HFFc6 (cell line): ENCODE data around the gene STK25. TPM values are rescaled to one million over a fixed set of nuclear protein-coding genes. Genes with fewer than 3 reads are reported as not detected.

ENCODE experiments used
- DNase-seq: peaks from one replicate; pipeline ENCODE4 v3.0.0-alpha.2; 2018
- H3K27ac Mint-ChIP-seq: 2 replicates; pipeline ENCODE4 v1.8.0; 2020; ENCODE audit warnings: mild to moderate bottlenecking, mixed read lengths
- H3K27me3 Mint-ChIP-seq: 2 replicates; pipeline ENCODE4 v1.8.0; 2021; ENCODE audit warnings: mild to moderate bottlenecking, moderate library complexity, mixed read lengths; ENCODE audit not compliant: insufficient read depth
- H3K36me3 Mint-ChIP-seq: 2 replicates; pipeline ENCODE4 v1.8.0; 2021; ENCODE audit warnings: low read depth, mixed read lengths
- H3K4me1 Mint-ChIP-seq: 2 replicates; pipeline ENCODE4 v1.8.0; 2020; ENCODE audit warnings: low read depth, mixed read lengths
- H3K4me3 Mint-ChIP-seq: 2 replicates; pipeline ENCODE4 v1.8.0; 2020; ENCODE audit warnings: mild to moderate bottlenecking, moderate library complexity, mixed read lengths
- H3K9me3 Mint-ChIP-seq: 2 replicates; pipeline ENCODE4 v1.8.0; 2020; ENCODE audit warnings: mild to moderate bottlenecking, mixed read lengths
- CTCF ChIP-seq: fragments of 200-600 bp; sonication (generic); IDR thresholded peaks from 2 replicates; pipeline ENCODE4 v1.5.0; 2021; ENCODE audit warnings: antibody characterized with exemption, mild to moderate bottlenecking
- total RNA-seq, 6 experiments: library from RNA; stranded (reverse); fragmentation: NEBNext Ultra II Directional; extraction: Animal tissue kit (Norgen Biotek cat#: 25700); gene quantifications; 2 replicates in 1 of 6; 3 replicates in 5 of 6; pipeline ENCODE4 v1.2.3, GENCODE V29; 2021

Gene STK25
- total RNA-seq, 6 experiments from 2014 or later: 129 to 159 (median 150) TPM

- H3K27me3 Mint-ChIP-seq: peaks cover 2% of the 10 kb centered on the region
- no peak for TF ChIP-seq CTCF
- H3K27ac Mint-ChIP-seq: no peak overlapping the region
- no peak for DNase-seq
- no peak overlapping the region for H3K4me3 Mint-ChIP-seq
- H3K36me3 Mint-ChIP-seq: no peaks in the 10 kb centered on the region
- no peaks in the 10 kb centered on the region for H3K4me1 Mint-ChIP-seq
- no peaks in the 10 kb centered on the region for H3K9me3 Mint-ChIP-seq
Observed at GRCh38 chr2:241483305-241483704, 25.1 kb downstream of the STK25 start.

- no peaks in the 10 kb centered on the region for H3K36me3 Mint-ChIP-seq
- DNase-seq: no peak
- peaks cover 2% of the 10 kb centered on the region for H3K27me3 Mint-ChIP-seq
- H3K27ac Mint-ChIP-seq: no peak overlapping the region
- no peaks in the 10 kb centered on the region for H3K9me3 Mint-ChIP-seq
- no peak overlapping the region for H3K4me3 Mint-ChIP-seq
- H3K4me1 Mint-ChIP-seq: no peaks in the 10 kb centered on the region
- no peak for TF ChIP-seq CTCF
Observed at GRCh38 chr2:241482126-241482955, 26.0 kb downstream of the STK25 start.

GRCh38 chr2:241481687-241482086 lies 26.7 kb downstream of the STK25 start:
- no peak overlapping the region for H3K4me3 Mint-ChIP-seq
- peaks cover 2% of the 10 kb centered on the region for H3K27me3 Mint-ChIP-seq
- no peaks in the 10 kb centered on the region for H3K36me3 Mint-ChIP-seq
- H3K27ac Mint-ChIP-seq: no peak overlapping the region
- no peaks in the 10 kb centered on the region for H3K9me3 Mint-ChIP-seq
- no peak for TF ChIP-seq CTCF
- DNase-seq: no peak
- H3K4me1 Mint-ChIP-seq: no peaks in the 10 kb centered on the region

DNA sequence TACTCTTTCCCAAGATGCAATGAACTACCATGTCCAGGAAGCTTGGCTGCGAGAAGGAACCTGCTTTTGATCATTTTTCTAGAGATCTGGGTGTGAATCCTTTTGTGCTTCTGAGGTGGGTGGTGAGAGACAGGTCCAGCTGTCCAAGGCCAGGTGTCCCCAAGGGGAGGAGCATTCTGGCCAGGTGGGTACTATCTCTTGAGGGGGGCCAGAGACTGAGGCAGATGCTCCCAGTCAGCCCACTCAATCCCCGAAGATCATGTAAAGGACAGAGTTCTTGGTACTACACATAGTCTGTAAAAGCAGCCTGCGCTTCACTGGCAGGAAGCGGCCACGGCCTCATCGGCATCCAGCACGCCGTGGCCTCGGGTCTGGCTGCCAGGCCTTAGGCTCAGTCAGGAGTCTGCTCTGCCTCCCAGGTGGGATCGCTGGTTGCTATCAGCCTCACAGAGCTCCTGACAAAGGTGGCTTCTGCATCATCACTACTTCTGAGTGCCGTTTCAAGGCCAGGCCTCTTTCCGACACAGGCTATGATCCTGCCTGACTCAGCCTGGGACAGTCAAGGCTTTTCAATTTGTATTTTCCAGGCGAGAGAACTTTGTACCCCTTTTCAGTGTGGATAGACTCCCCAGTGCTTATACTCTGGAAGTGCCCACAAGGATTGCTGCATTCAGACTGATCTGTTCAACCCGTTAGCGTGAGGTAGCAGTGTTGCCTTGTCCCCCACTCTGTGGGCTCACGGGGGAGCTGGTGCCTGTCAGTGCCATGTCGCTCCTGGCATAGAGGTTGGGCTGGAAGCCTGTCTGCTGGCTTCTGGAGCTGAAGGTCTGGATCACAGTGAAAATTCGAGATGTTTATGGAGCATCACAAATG lies 29.1 kb downstream of the STK25 start:
- H3K27me3 Mint-ChIP-seq: no peaks in the 10 kb centered on the region; the same call in 1 of the 2 replicates
- no peaks in the 10 kb centered on the region for H3K4me1 Mint-ChIP-seq
- no peak for TF ChIP-seq CTCF
- DNase-seq: no peak
- H3K4me3 Mint-ChIP-seq: no peak overlapping the region
- no peaks in the 10 kb centered on the region for H3K36me3 Mint-ChIP-seq
- H3K9me3 Mint-ChIP-seq: no peaks in the 10 kb centered on the region
- H3K27ac Mint-ChIP-seq: no peak overlapping the region

DNA sequence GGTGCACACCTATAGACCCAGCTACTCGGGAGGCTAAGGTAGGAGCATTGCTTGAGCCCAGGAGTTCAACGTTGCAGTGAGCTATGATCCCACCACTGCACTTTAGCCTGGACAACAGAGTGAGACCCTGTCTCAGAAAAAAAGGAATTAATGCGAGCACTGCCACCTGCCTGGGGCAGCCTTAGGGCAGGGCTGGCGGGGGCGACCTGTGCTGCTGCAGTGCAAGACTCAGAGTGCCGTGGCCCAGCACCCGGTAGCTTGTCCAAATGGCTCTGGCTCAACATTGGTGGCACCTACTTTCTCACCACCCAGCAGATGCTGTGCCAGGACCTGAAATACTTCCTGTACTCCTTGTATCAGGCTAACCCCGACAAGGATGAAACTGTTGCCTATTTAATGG lies 30.2 kb downstream of the STK25 start:
- Mint-ChIP-seq H3K36me3 (no peaks in the 10 kb centered on the region), H3K4me3 (no peak overlapping the region), H3K27me3 (peaks cover 2% of the 10 kb centered on the region), H3K4me1 (no peaks in the 10 kb centered on the region), H3K27ac (no peak overlapping the region), H3K9me3 (no peaks in the 10 kb centered on the region)
- no peak for TF ChIP-seq CTCF
- no peak for DNase-seq
